GM21619 (cell line): Measurements from ENCODE around the gene MROH8.

Experiments used
- ATAC-seq: cut with Tn5 transposase; IDR thresholded peaks from one replicate; pipeline ENCODE4 v1.9.1; 2021; ENCODE audit not compliant: unreplicated experiment

Gene MROH8

GRCh38 chr20:37178839-37179682 lies at the start of gene MROH8, which contains the start of gene RPN2:
MROH8 (minus strand) TSS chr20:37179548.
RPN2 (plus strand) TSS chr20:37179330; CDS start chr20:37179357, 27 bp downstream.
- peak; percentile 89 for ATAC-seq

DNA sequence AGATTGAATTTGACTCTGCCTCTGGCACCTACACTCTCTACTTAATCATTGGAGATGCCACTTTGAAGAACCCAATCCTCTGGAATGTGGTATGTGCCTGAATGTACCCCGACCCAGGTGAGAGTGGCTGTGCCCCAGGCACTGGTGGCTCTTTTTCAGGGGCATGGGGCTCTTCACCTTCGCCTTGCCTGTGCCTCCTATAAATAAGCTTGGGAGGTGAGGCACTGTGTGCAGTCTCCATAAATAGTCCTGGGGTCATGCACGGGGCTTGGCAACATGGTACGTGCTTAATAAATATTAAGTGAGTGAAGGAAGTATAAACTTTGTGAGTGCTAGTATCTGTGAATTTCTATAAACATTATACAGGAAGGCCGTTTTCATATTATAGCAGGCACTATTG lies 49.3 kb upstream of the MROH8 start:
- no peak for ATAC-seq

DNA sequence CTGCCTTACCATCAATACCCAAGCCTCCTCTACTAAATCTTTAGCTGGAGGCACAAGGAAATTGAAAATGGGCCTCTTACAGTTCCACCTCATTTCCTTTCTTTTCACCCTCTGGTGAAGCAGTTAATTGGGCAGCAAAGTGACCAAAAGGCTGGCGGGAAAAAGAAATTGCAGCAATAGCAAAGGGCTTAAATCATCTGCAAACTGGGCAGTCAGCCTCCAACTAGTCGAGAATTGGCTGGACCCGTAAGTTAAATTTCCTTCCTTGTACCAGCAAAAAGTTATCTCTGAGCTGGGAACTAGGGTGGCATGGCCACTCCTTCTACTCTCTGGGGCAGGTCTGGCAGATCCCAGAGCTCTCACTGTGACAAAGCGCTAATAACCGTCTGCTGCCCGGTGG lies 48.7 kb upstream of the MROH8 start:
- no peak for ATAC-seq

GRCh38 chr20:37226889-37227288 lies 47.5 kb upstream of the MROH8 start:
- ATAC-seq: no peak

- ATAC-seq: no peak
These were observed 45.8 kb upstream of the MROH8 start for GRCh38 chr20:37225146-37225545.

- no peak for ATAC-seq
These were observed 43.7 kb upstream of the MROH8 start for GRCh38 chr20:37223053-37223452.

DNA sequence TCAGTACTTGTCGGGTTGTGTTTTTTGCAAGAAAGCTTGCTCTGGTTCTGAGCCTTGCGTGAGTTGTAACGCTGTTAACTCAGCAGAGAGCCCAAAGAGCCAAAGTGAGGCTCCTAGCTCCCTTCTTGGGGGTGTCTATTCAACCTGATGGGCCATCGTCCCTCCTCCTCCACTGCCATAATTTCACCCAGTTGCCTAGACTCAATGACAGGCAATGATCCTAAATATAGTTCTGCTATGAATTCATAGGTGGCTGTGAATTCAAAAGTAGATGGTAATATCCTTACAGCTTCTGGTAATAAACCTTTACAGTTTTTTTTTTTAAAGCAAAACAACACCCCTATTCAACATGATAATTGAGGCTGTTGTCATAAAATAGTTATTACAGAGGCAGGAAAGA lies 42.7 kb upstream of the MROH8 start:
- ATAC-seq: no peak

- ATAC-seq: no peak
These were observed 41.4 kb upstream of the MROH8 start for GRCh38 chr20:37220731-37221130.

- no peak for ATAC-seq
These were observed 40.7 kb upstream of the MROH8 start for GRCh38 chr20:37219751-37220668.

DNA sequence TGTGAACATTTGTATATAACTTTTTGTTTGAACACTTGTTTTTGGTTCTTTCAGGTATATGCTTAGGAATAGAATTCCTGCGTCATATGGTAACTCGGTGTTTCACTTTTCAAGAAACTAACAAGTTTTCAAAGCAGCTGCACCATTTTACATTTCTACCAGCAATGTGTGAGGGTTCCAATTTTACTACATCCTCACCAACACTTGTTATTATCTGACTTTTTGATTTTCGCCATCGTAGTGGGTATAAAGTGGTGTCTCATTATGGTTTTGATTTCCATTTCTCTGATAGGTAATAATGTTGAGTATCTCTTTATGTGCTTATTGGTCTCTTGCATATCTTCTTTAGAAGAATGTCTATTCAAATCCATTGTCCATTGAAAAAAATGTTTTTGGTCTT lies 39.6 kb upstream of the MROH8 start:
- ATAC-seq: no peak

DNA sequence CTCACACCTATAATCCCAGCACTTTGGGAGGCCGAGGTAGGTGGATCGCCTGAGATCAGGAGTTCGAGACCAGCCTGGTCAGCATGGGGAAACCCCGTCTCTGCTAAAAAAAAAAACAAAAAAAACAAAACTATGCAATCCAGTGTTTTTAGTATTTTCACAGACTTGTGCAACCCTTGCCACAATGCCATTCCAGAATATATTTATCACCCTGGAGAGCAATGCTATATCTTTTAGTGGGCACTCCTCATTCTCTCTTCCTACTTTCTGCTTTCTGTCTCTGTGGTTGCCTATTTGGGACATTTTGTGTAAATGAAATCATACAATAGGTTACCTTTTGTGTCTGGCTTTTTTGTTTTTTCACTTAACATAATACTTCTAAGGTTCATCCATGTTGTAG lies 39.1 kb upstream of the MROH8 start:
- ATAC-seq: no peak

- no peak for ATAC-seq
These were observed 30.4 kb upstream of the MROH8 start for GRCh38 chr20:37209661-37210314.

DNA sequence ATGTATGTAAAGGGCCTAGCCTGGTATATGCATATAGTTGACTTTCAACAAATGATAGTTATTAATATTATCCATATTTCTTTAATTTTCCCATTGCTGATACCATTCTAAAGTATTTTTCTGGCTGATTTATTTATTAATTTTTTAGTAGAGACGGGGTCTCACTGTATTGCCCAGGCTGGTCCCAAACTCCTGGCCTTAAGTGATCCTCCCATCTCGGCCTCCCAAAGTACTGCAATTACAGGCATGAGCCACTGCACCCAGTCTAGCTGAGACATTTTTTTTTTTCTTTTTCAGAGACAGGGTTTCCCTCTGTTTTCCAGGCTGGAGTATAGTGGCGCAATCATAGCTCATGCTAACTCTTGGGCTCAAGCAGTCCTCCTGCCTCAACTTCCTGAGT lies 29.8 kb upstream of the MROH8 start:
- no peak for ATAC-seq

- no peak for ATAC-seq
These were observed 27.8 kb upstream of the MROH8 start for GRCh38 chr20:37207171-37207570.

- ATAC-seq: no peak
These were observed 26.4 kb upstream of the MROH8 start for GRCh38 chr20:37205794-37206193.

GRCh38 chr20:37205130-37205529 lies 25.8 kb upstream of the MROH8 start:
- no peak for ATAC-seq

DNA sequence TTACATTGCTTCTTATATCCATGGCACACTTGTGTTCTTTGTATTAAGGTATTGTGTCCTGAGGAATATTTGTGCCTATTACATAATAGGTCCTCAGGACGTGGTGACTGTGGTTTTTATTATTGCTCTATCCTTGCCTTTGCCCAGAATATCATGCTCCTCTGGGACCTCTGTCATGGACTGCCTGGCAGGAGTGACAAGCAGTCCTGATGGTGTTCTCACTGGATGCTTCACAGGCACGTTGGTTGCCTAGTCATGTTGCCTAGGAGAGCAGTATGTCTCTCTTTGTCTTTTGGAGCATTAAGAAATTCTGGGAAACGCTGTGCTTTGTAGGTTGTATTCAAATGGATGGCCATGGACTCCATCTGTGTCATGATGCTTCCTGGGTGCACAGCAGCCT lies 24.7 kb upstream of the MROH8 start:
- no peak for ATAC-seq

GRCh38 chr20:37202267-37202943 lies 23.1 kb upstream of the MROH8 start:
- ATAC-seq: no peak

GRCh38 chr20:37201827-37202162 lies 22.4 kb upstream of the MROH8 start:
- no peak for ATAC-seq

GRCh38 chr20:37200926-37201826 lies 21.8 kb upstream of the MROH8 start:
- ATAC-seq: no peak
